NCI-H187 (cell line): ENCODE measurements around the gene FAM120A.
"Not testable (repeated sequence)": the region's sequence is repeated elsewhere in the genome, so short reads cannot be mapped to it uniquely, and the experiment has no call there.

Experiments used
- DNase-seq, 2 experiments: peaks; one replicate each; lab custom pipeline; 2025; lab: John Stamatoyannopoulos, UW

The FAM120A gene

GRCh38 chr9:93511228-93511627, 59.7 kb downstream of the FAM120A start:
- DNase-seq = not testable (repeated sequence)

GRCh38 chr9:93512170-93512812, 60.8 kb downstream of the FAM120A start:
- DNase-seq = not testable (repeated sequence)

GRCh38 chr9:93513606-93514005, 62.1 kb downstream of the FAM120A start:
- DNase-seq = no peak

GRCh38 chr9:93517331-93517730, 65.8 kb downstream of the FAM120A start:
- no peak for DNase-seq

- DNase-seq = no peak
Observed at GRCh38 chr9:93520523-93520922, 69.0 kb downstream of the FAM120A start.

- no peak for DNase-seq
Observed at GRCh38 chr9:93522736-93523135, 71.3 kb downstream of the FAM120A start.

- DNase-seq = no peak
Observed at GRCh38 chr9:93523518-93524144, 72.1 kb downstream of the FAM120A start.

- no peak for DNase-seq
Observed at GRCh38 chr9:93525476-93525875, 74.0 kb downstream of the FAM120A start.

GRCh38 chr9:93531374-93531773, 79.9 kb downstream of the FAM120A start:
- DNase-seq = no peak

GRCh38 chr9:93532141-93532540, 80.7 kb downstream of the FAM120A start:
- no peak for DNase-seq

GRCh38 chr9:93533863-93534262, 82.4 kb downstream of the FAM120A start:
- no peak for DNase-seq

GRCh38 chr9:93536167-93536566, 84.7 kb downstream of the FAM120A start:
- no peak for DNase-seq

- DNase-seq = no peak
Observed at GRCh38 chr9:93536874-93537273, 85.4 kb downstream of the FAM120A start.

- no peak for DNase-seq
Observed at GRCh38 chr9:93540305-93540704, 88.8 kb downstream of the FAM120A start.

GRCh38 chr9:93541005-93541404, 89.5 kb downstream of the FAM120A start:
- no peak for DNase-seq

- DNase-seq = no peak
Observed at GRCh38 chr9:93541581-93542349, 90.3 kb downstream of the FAM120A start.

- no peak for DNase-seq
Observed at GRCh38 chr9:93543117-93543516, 91.6 kb downstream of the FAM120A start.

GRCh38 chr9:93546356-93546755, 94.9 kb downstream of the FAM120A start:
- DNase-seq = no peak

- no peak for DNase-seq
Observed at GRCh38 chr9:93549611-93550010, 98.1 kb downstream of the FAM120A start.

- no peak for DNase-seq
Observed at GRCh38 chr9:93552923-93553322, 101.4 kb downstream of the FAM120A start.

GRCh38 chr9:93555370-93555769, 103.9 kb downstream of the FAM120A start:
- DNase-seq = no peak

GRCh38 chr9:93557366-93558137, 106.1 kb downstream of the FAM120A start:
- no peak for DNase-seq
